ENCODE measurements around the gene RNASE8. TPM values are rescaled to one million over a fixed set of nuclear protein-coding genes. Genes with fewer than 3 reads are reported as not detected.

The RNASE8 gene
- total and polyA plus RNA-seq, 2 of the 8 experiments (the other 6 are each of a cell fraction or from before 2014, with no cell fraction given): not detected

GRCh38 chr14:21100931-21101330 is 43.3 kb downstream of the RNASE8 start, which contains the start of gene TMEM253 (continued):
- TF ChIP-seq CHD7 (IDR thresholded peaks at IDR 0.05; ENCODE audit: insufficient replicate concordance, low read length): no peak
- TF ChIP-seq JUN (IDR thresholded peaks at IDR 0.05; ENCODE audit: low read depth, low read length): no peak
- no peak for TF ChIP-seq USF2 (IDR thresholded peaks at IDR 0.05; ENCODE audit: low read length)
- TF ChIP-seq ZNF274 (IDR thresholded peaks at IDR 0.05; ENCODE audit: borderline replicate concordance, extremely low read depth, low read length): no peak
- no peak for TF ChIP-seq RXRA (IDR thresholded peaks at IDR 0.05; ENCODE audit: insufficient read depth, low read depth, low read length)
- TF ChIP-seq TAF7 (optimal IDR thresholded peaks at IDR 0.05; ENCODE audit: borderline replicate concordance, low read depth, low read length): no peak
- no peak for TF ChIP-seq ATF2 (IDR thresholded peaks at IDR 0.05; ENCODE audit: low read length)
- no peak for TF ChIP-seq HDAC2 (IDR thresholded peaks at IDR 0.05; ENCODE audit: borderline replicate concordance in 1 of 2, low read depth in 2 of 2, low read length in 2 of 2)
